HG02973 (cell line): ENCODE data around the gene MSL3.

Experiments
- ATAC-seq: cut with Tn5 transposase; IDR thresholded peaks from one replicate; pipeline ENCODE4 v1.9.1; 2021; ENCODE audit warnings: moderate library complexity; ENCODE audit not compliant: unreplicated experiment

MSL3 gene, protein sequence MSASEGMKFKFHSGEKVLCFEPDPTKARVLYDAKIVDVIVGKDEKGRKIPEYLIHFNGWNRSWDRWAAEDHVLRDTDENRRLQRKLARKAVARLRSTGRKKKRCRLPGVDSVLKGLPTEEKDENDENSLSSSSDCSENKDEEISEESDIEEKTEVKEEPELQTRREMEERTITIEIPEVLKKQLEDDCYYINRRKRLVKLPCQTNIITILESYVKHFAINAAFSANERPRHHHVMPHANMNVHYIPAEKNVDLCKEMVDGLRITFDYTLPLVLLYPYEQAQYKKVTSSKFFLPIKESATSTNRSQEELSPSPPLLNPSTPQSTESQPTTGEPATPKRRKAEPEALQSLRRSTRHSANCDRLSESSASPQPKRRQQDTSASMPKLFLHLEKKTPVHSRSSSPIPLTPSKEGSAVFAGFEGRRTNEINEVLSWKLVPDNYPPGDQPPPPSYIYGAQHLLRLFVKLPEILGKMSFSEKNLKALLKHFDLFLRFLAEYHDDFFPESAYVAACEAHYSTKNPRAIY

DNA sequence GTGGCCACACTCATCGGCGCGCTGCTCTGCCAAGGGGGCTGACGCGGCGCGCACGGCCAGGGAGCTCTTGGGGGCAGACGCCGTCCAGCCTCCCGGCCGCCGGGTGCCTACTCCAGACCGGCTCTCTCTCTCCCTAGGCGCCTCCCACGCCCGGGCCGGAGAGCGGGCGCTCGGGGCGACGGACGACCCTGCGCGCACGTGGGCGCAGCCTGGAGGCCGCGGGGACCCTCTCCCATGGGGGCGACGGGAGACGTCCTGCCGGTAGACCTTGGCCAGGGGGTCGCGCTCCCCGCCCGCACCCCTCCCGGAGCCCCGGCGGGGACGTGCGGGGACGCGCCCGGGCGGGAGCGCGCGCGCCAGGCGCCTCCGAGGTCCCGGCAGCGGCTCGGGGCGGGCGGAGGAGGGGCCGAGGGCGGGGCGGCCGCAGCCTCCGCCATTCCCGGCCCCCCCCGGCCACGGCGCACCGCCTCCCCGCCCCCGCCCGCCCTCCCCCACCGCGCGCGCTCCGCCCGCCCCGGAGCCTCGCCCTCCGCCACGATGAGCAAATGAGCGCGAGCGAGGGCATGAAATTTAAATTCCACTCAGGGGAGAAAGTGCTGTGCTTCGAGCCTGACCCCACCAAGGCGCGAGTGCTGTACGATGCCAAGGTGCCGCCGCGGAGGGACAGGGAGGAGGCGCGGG is at the start of gene MSL3:
Gene MSL3 (plus strand): TSS at position 519 of the 681 bp plus-strand sequence. CDS start 27 bp downstream, at position 546.
- peak; percentile 28 for ATAC-seq

DNA sequence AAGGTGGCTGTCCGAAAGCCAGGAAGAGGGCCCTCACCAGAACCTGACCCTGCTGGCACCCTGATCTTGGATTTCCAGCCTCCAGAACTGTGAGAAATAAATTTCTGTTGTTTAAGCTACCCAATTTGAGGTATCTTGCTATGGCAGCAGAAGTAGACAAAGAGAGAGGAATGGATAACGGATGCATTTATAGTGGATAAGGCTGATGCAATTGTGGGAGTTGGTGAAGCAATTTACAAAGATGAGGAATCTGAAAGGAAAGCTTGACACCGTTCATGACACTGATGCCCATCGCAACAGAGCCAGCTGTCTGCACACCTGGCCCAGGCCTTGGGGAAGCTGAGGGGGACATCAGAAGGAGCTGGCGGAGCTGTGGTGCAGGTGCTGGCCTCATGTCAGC is 35.7 kb upstream of the MSL3 start:
- ATAC-seq: no peak

DNA sequence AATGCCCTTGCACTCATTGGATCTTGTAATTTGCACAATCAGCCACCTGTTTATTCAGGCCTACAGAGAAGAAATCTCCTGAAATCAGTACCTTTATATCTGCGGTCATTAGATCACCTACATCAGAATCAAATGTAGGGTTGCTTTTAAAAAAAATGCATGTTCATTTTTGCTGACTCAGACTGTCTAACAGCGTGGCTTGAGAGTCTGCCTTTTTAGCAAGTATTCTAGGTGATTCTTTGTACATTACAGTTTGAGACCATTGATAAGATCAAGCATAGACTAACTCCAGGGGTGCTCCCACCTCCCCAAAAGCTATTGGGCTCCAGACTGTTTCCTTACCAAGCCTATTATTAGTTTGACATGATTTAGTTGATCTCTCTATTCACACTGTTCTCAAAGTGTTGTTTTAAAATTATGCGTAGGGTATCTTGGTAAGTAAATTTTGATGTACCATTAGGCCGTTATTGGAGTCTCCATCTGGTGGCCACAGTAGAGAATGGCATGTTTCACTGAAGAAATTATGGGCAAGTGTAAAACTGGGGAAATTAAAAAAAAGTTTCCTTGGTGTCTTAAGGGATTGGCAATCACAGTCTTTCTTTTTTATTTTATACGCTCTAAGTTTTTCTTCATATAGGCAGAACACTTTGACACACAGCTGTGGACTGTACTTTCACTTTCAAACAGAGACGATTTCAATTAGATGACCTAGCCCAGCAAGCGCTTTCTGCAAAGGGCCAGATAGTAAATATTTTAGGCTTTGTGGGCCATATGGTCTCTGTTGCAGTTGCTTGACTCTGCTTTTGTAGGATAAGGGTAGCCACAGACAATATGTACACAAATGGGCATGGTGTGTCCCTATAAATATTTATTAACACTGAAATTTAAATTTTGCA is 33.7 kb upstream of the MSL3 start:
- ATAC-seq: no peak

DNA sequence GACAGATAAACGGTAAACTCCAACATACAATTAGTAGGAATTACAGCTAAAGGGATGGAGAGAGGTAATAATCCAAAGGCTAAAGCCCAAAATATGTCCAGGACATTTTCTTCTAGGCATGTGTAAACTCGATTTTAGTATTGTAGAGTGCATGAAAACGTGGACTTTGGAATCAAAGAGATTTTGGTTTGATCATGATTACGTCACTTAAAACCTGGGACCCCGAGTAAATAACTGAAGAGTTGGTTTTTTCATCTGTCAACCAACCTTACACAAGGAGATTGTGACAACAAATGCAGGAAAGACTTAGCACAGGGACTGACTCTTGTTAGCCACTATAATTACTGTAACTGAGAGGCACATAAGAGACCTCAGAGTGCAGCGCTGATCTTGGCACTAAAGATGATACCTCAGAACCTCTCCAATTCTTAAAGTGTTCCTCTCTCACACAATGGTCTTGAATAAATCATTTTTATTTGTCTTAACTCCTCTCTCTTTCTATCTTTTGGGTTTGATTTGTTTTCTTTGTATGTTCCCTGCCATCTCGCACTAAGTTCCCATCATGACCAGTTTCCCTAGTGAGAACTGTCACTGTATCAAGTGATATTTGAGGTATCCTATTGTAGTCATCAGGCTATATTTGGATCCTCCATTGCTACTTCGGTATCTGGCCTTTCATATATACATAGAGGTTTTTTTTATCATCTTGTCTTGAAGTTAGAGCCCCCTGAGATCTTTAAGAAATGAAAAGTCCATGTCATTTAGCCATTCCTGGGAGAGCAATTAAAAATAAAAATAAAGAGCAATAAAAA is 32.2 kb upstream of the MSL3 start:
- ATAC-seq: no peak

DNA sequence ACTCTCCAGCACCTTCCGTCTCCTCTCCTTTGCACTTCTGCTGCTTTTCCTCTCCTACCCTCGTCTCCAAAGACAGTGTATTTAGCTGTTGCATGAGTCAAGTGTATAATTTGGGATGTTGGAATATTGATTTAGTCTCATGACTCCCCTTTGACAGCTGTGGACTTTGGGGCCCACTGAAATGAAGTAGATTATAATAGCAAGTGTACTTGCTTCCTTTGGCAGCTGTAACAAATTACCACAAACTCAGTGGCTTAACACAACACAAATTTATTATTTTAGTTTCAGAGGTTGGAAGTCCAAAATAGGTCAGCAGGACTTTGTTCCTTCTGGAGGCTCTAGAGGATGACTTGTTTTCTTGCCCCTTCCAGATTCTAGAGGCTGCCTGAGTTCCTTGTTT is 29.5 kb upstream of the MSL3 start:
- no peak for ATAC-seq

DNA sequence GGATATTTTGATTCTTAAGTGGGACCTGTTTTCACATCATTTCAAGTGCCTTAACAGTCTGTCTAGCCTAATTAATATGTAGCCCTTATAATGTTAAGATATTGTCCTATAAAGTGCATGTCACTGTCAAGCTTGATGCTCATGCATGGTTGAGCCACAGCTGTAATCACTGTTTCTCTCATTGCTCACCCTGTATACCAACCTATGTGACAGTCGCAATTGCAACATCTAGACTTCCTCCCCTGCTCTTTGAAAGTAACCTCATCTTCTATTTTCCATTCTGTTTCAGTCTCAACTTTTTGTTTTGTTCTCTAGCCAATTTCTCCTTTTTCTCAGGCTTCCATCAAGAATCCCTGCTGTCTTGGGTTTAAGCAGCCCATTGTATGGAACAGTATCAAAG is 24.4 kb upstream of the MSL3 start:
- ATAC-seq: peak; percentile 78

DNA sequence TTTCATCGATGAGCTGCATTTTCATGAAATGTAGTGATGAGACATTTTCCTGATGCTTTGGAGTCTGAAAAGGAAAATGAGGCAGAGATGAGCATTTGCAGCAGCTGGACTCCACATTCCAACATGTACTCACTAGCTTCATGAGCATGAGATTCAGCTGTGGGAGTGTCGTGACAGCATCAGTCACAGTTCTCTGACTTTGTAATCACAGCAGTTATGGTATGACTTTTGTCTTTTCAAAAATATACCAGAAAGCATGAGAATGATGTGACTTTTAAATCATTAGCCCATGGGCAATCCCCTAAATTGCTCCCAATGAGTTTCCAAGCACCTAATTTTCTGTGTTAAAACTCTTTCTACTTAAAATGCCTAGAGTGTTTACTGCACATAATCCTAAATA is 18.3 kb upstream of the MSL3 start:
- peak; percentile 59 for ATAC-seq

DNA sequence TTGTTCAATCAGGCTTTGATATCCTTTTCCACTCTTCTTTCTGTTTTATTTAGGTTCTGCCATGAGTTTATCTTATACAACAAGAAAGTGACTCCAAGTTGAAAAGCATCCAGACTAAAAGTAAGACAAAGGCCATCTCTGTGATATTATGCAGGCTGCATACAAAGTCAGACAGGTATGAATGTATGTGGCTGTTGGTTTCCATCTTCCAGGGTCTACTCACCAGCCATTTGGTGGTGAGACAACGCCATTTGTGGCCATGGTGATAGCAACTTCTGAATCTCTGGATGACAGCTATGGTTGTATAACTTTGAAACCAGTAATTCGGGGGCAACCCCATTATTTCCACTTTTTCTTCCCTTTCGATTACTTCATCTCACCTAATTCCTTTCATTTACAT is 17.2 kb upstream of the MSL3 start:
- ATAC-seq: no peak

DNA sequence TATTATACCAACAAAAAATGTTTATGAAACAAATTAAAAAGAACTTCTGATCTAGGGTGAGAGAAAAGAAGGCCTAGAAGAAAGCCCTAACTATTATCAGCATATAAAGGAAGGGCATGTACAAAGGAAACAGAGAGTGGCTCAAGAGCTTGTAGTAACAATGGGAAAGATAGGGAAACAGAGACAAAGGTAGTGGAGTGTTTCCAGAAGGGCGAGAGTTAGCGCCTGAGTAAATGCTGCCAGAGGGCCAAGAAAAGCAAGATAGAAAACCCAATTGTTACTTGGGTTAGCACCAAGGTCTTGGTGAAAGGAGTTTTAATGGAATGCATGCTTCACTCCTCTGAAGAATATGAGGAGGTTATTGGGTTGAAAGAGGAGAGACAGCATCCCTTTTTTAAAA is 16.5 kb upstream of the MSL3 start:
- no peak for ATAC-seq

DNA sequence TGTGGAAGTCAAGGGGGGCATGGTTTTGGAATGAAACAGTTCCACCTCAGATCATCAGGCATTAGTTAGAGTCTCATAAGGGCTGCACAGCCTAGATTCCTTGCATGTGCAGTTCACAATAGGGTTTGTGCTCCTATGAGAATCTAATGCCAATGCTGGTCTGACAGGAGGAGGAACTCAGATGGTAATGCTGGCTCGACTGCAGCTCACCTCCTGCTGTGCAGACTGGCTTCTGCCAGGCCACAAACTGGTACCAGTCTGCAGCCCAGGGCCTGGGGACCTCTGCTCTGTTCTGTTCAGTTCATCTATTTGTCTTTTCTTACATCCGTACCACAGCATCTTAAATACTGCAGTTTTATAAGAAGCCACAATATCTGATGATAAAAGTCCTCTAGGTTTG is 12.2 kb upstream of the MSL3 start:
- ATAC-seq: no peak

DNA sequence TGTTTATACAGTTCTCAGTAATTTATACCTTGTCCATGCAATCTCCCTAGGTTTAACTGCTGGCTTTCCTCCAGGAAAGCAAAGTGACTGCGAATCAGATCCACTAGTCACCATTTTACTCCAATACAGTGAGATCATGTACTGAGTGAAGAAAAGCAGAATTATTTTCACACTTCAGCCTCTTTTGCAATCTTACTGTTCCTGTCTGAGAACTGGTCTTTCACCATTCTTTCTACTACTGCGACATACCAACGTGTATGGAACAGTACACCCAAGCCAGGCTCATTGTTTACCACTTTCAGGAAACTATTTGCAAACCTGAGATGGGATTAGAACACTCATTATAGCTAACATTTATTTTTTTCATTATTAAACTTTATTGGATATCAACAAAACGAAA is 8.0 kb upstream of the MSL3 start:
- ATAC-seq: no peak

DNA sequence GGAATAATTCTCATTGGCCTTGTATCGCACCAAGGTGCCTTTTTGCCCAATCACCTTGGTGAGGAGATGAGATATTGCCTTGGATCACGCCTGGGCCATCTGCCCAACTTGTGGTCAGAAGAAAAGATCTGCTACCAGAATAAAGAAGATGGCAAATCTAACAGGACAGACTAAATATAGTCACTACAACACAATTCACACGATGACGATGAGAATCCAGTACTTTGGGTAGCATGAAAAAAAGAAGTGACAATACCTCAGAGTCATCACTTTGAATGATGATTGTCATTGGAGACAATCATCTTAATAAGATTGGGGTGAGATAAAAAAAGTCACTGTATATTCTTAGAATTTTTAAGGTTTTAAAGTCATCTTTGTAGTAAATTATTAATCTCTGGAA is 7.3 kb upstream of the MSL3 start:
- no peak for ATAC-seq

DNA sequence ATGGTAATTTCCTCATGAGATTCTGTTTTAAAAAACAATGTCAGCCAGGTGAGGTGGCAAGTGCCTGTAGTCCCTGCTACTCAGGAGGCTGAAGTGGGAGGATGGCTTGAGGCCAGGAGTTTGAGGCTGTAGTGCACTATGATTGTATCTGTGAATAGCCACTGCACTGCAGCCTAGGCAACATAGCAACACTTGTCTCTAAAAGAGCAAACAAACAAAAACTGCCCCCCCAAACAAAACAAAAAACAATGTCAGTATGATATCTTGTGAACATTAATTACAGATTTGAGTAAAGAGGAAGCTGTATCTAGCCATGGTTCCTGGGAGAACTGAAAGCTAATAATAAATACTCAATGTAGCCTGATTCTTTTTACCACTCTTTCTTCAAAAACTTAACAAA is 6.8 kb upstream of the MSL3 start:
- no peak for ATAC-seq

DNA sequence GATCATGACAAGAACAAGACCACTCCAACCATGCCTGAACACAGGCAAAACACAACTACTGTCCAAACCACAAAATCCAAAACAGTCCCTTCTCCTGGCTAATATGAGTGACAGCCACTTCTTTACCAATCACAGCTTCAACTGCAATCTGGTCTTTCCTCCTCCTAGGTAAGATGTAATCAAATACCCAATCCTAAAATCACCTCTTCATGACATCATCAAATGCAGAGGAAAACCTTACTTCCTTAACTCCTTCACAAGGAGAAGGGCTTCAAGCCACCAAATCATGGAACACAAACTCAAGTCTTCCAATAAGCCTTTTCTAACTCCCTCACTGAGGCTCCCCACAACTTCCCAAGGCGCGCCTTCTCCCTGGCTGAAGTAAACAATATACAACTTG is 4.4 kb upstream of the MSL3 start:
- ATAC-seq: no peak

DNA sequence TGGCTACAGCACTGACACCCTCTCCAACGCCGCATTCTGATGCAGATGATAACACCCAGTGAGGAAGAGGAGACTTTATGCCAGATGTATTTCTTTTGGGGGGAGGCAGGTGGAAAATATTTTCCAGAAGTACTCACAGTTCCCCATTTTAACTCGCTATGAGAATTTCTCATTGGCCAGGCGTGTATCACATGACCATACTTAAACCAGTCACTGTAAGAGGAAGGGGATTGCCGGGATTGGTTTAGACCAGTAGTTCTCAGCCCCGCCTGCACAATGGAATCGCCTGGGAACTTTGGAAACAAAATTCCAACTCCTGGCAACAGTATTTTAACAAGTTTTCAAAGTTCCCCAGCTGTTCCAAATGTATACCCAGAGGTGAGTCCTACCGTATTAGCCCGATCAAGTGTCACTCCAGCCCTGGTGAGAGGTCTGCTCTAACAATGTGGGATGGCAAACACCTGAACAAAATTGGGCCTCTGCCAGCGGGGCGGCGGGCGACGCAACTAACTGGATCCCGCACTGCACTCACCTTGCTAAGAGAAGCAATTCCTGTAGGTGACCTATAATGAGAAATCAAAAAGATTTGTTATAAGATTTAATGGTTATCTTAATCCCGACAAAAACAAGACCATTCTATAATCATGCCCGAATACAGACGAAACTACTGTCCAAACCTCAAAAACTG is 2.9 kb upstream of the MSL3 start:
- ATAC-seq: no peak

DNA sequence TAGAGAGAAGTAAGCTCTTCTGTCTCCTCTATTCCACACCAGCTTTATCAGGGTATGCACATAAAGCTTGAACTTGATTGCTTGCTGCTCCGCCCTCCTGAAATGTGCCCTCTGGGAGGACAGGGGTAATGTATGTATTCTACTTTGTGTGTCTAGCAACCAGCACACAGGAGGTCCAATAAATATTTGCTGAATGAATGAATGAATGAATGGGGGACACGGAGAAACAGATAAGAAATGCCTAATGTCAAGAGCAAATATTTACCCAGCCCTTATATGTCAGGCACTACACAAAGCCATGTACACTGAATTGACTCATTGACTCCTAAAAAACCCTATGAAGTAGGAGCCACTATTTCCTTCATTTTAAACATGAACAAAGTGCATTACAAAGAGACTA is 2.3 kb upstream of the MSL3 start:
- no peak for ATAC-seq

DNA sequence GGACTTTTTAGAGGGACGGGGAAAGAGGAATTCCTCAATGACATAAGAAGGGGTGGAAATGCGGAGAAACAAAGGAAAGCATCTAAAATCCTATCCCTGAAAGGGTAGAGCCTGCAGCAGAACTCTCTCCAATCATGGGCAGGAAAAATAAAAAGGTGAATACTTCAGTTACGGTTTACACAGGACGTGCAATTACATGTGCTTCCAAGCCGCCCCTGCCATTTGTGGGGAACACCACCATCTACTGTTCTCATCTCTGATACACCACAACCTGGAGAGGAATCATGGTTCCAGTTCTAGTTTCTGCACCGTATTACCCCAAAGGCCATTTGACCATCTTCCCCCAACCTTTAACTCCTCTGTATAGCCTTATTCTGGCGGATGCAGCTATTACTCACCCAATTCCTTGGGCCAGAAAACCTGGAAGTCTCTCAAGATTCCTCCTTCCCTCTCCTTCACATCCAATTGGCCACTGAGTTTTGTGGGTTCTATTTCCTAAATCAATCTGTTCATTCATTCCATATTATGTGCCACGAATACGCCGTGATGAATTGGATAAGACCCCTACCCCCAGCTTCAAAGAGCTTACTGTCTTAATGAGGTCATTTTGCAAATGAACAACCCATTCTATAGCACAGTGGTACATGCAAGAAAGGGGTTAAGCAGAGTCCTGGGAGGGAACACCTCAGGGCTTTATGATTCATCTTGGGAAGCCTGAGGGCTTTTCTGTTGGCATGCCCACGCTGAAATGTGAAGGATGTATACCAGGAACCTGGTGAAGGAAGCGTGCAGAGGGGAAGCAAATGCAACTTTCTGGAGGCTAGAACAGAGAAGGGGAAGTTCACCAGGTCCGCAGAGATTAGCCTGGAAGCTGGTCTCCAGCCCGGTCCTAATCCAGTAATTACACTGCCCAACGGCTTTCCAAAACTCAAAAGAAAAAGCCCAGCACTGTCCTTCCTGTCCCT is 1.4 kb upstream of the MSL3 start:
- no peak for ATAC-seq

DNA sequence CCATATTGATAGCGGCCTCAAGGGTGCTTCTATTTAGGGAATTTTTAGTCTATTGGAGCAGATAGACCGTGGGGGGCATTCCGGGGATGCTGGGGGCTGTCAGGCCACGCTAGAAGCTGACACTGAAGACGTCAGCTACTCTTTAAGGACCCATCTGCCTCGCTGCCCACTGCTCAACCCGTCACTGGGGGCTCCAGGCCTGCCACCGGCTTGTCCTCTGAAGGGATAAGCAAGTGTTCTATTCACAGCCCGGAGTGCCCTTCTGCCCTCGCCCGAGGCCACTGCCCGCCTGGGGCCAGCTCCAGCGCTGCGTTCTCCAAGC is 679 bp upstream of the MSL3 start:
- no peak for ATAC-seq
